Testis (tissue), 2 donors: ENCODE measurements around the gene SLC9A3.

Experiments used
- POLR2A ChIP-seq: fragments of 450-650 bp; IDR thresholded peaks from one replicate; pipeline ENCODE4 v1.6.1; 2017; ENCODE audit warnings: antibody characterized with exemption, mild to moderate bottlenecking, moderate library complexity
- TF ChIP-seq, protein P1 (sequence below), 3 experiments: fragments of 450-650 bp in 2 of 3; fragments of 200-600 bp in 1 of 3; sonication (generic) in 1 of 3; IDR thresholded peaks; one replicate each; pipeline ENCODE4 v1.5.1; 2016 to 2019; ENCODE audit warnings: antibody characterized with exemption in 3 of 3, mild to moderate bottlenecking in 2 of 3, moderate library complexity in 1 of 3

DNA sequence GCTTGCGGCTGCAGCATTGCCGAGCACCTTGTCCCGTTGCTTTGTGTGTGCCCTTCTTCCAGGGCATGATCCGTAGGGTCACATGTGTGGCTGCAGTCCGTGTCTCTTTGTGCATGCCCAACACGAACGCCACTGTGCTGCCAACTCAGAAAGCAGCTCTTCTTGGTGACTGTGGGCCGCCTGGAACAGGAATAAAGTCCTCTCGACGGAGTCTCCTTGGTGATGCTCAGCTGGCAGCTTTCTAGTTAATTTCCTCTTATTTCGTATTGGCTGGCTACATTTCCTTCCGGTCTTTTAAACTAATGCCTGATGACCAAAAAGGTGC, 75.5 kb downstream of the SLC9A3 start:
- TF ChIP-seq, protein P1, sequence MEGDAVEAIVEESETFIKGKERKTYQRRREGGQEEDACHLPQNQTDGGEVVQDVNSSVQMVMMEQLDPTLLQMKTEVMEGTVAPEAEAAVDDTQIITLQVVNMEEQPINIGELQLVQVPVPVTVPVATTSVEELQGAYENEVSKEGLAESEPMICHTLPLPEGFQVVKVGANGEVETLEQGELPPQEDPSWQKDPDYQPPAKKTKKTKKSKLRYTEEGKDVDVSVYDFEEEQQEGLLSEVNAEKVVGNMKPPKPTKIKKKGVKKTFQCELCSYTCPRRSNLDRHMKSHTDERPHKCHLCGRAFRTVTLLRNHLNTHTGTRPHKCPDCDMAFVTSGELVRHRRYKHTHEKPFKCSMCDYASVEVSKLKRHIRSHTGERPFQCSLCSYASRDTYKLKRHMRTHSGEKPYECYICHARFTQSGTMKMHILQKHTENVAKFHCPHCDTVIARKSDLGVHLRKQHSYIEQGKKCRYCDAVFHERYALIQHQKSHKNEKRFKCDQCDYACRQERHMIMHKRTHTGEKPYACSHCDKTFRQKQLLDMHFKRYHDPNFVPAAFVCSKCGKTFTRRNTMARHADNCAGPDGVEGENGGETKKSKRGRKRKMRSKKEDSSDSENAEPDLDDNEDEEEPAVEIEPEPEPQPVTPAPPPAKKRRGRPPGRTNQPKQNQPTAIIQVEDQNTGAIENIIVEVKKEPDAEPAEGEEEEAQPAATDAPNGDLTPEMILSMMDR (IDR thresholded peaks at IDR 0.05), result no peak
- TF ChIP-seq POLR2A, result no peak
